Type B pancreatic cell (in vitro differentiated cells): ENCODE measurements around the gene KIAA0232. TPM values are rescaled to one million over a fixed set of nuclear protein-coding genes. Genes with fewer than 3 reads are reported as not detected.

ENCODE experiments used
- DNase-seq: peaks from one replicate; pipeline ENCODE4 v3.0.0; 2021; ENCODE audit warnings: mixed read lengths; ENCODE audit not compliant: unreplicated experiment; ENCODE audit errors: extremely low spot score
- H3K27ac Mint-ChIP-seq: 2 replicates; pipeline ENCODE4 v1.8.0; 2021; ENCODE audit warnings: mild to moderate bottlenecking, mixed read lengths
- H3K27me3 Mint-ChIP-seq: 2 replicates; pipeline ENCODE4 v1.8.0; 2021; ENCODE audit warnings: mixed read lengths
- H3K36me3 Mint-ChIP-seq: 2 replicates; pipeline ENCODE4 v1.8.0; 2021; ENCODE audit warnings: mixed read lengths
- H3K4me1 Mint-ChIP-seq: one replicate; pipeline ENCODE4 v1.8.0; 2021; ENCODE audit warnings: mixed read lengths; ENCODE audit not compliant: unreplicated experiment
- H3K4me3 Mint-ChIP-seq: 2 replicates; pipeline ENCODE4 v1.8.0; 2021; ENCODE audit warnings: mild to moderate bottlenecking, mixed read lengths
- H3K9me3 Mint-ChIP-seq: 2 replicates; pipeline ENCODE4 v1.8.0; 2021; ENCODE audit warnings: mixed read lengths
- total RNA-seq: library from RNA; stranded (reverse); gene quantifications from 2 replicates; pipeline ENCODE4 v1.2.1, GENCODE V29; 2021; ENCODE audit warnings: low replicate concordance
- TF ChIP-seq, protein P1 (sequence below): fragments of 200-600 bp; sonication (generic); conservative IDR thresholded peaks from 2 replicates; pipeline ENCODE4 v1.5.0; 2021; ENCODE audit warnings: antibody characterized with exemption, mild to moderate bottlenecking

Gene KIAA0232
- total RNA-seq, 1 donor from 2014 or later = 35.9 TPM

DNA sequence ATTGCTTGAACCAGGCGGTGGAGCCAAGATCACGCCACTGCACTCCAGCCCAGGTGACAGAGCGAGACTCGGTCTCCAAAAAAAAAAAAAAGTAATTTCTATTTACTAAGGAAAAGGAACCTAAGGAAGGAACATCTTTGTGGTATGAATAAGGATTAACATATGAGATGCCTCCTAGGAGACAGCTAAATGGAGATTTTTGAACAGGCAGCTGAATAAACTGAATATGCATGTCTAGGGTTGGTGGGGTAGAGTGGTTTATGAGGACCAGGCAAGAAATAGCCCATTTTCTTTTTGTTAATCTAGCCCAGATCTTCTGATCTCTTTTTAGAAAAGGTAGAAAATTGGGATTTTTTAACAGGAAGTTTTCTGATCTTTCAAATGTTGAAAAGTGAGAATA, 67.2 kb downstream of the KIAA0232 start:
- DNase-seq = no peak
- Mint-ChIP-seq H3K27me3 (no peaks in the 10 kb centered on the region), H3K9me3 (no peaks in the 10 kb centered on the region), H3K4me1 (no peaks in the 10 kb centered on the region), H3K27ac (no peak overlapping the region), H3K36me3 (peaks cover 42% of the 10 kb centered on the region), H3K4me3 (no peak overlapping the region)
- TF ChIP-seq, protein P1, sequence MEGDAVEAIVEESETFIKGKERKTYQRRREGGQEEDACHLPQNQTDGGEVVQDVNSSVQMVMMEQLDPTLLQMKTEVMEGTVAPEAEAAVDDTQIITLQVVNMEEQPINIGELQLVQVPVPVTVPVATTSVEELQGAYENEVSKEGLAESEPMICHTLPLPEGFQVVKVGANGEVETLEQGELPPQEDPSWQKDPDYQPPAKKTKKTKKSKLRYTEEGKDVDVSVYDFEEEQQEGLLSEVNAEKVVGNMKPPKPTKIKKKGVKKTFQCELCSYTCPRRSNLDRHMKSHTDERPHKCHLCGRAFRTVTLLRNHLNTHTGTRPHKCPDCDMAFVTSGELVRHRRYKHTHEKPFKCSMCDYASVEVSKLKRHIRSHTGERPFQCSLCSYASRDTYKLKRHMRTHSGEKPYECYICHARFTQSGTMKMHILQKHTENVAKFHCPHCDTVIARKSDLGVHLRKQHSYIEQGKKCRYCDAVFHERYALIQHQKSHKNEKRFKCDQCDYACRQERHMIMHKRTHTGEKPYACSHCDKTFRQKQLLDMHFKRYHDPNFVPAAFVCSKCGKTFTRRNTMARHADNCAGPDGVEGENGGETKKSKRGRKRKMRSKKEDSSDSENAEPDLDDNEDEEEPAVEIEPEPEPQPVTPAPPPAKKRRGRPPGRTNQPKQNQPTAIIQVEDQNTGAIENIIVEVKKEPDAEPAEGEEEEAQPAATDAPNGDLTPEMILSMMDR = no peak

DNA sequence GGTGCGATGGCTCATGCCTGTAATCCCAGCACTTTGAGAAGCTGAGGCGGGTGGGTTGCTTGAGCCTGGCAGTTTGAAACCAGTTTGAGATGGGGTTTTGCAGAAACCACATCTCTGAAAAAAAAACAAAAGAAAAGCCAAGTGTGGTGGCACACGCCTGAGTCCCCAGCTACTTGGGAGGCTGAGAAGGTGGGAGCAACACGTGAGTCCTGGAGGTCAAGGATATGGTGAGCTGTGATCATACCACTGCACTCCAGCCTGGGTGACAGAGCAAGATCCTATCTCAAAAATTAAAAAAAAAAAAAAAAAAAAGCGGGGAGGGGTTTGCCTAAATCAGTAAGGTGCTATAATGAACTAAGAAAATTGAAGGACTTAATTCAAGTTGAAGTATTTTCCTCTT, 68.9 kb downstream of the KIAA0232 start:
- TF ChIP-seq, protein P1 = no peak
- Mint-ChIP-seq H3K4me1 (peaks cover 5% of the 10 kb centered on the region), H3K4me3 (no peak overlapping the region), H3K27ac (no peak overlapping the region), H3K36me3 (peaks cover 38% of the 10 kb centered on the region), H3K27me3 (no peaks in the 10 kb centered on the region), H3K9me3 (no peaks in the 10 kb centered on the region)
- no peak for DNase-seq

DNA sequence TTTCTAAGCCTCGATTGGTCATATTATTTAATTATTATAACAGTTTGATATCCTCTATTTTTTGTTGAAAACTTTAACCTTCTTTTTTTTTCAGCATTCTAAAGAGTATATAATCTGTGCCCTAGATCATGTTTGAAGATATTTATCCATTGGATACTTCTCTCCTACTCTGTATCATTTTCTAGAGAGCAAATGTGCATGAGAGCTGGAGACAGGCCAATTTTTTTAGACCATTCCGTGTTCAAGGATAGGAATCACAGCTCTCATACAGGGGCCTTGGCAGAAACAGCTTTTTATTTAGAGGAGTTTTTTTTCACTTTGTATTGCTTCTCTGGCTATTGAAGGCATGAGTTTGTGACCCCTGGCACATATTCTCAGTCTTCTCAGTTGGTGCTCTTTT, 69.4 kb downstream of the KIAA0232 start:
- Mint-ChIP-seq H3K4me3 (no peak overlapping the region), H3K4me1 (peaks cover 5% of the 10 kb centered on the region)
- TF ChIP-seq, protein P1 = no peak

DNA sequence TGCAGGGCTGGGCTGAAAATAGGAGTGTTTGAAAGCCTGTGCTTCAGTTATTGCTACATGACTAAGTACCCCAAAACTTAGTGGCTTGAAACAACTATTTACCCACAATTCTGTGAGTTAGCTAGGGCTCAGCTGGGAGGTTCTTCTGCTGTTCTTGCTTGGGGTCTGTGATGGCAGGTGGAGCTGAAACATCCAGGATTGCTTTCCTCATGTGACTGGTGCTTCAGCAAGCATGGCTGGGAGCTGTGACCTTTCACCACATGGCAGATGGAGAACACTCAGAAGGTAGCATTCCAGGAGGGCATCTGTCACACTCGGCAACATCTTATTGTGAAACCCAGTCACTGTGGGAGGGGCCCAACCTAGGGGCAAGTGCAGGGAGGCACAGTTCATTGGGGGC, 70.1 kb downstream of the KIAA0232 start:
- TF ChIP-seq, protein P1 = no peak
- DNase-seq = no peak
- H3K4me3 Mint-ChIP-seq = no peak overlapping the region
- H3K4me1 Mint-ChIP-seq = peaks cover 5% of the 10 kb centered on the region
- no peaks in the 10 kb centered on the region for H3K9me3 Mint-ChIP-seq
- no peaks in the 10 kb centered on the region for H3K27me3 Mint-ChIP-seq
- peaks cover 39% of the 10 kb centered on the region for H3K36me3 Mint-ChIP-seq
- H3K27ac Mint-ChIP-seq = no peak overlapping the region

More for the DNA sequence above, 69.4 kb downstream of the KIAA0232 start:
- Mint-ChIP-seq H3K36me3 (peaks cover 38% of the 10 kb centered on the region), H3K27me3 (no peaks in the 10 kb centered on the region), H3K27ac (no peak overlapping the region), H3K9me3 (no peaks in the 10 kb centered on the region)
- no peak for DNase-seq

DNA sequence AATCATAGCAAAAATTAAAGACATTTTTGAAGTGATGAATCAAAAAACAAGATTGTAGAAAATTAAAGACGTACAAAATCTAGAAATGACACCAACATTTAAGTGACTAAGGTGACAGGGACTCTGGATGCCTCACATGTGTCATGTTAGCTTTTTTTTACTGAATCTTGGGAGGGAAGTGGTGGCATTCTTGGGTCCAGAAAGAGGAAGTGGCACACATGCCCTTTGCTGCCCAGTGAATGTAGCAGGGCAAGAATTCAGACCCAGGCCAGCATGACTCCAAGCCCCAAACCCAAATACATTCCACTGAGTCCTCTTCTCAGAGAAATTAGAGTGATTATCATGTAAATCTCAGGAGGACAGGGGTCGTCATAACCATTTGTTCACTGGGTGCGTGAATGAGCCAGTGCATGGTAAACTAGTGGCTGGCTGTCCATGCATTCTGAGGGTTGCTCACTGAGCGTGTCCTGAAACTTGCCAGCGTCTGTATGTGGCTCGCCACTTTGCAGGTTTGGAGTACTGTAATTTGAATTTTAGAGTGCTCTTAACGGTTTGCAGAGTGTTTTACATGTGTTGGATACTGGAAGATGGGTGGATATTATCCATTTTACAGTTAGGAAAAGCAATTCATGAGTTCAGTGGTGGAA, 71.7 kb downstream of the KIAA0232 start:
- Mint-ChIP-seq H3K4me3 (no peak overlapping the region), H3K27ac (no peak overlapping the region), H3K4me1 (peaks cover 5% of the 10 kb centered on the region), H3K27me3 (no peaks in the 10 kb centered on the region), H3K9me3 (no peaks in the 10 kb centered on the region), H3K36me3 (peaks cover 38% of the 10 kb centered on the region)
- TF ChIP-seq, protein P1 = no peak
- no peak for DNase-seq
